Cardiac fibroblast (primary cell): ENCODE measurements around the gene CBX6.
A peak's percentile ranks its signal among the peaks of the same experiment; 100 is the strongest.

Source experiments
- DNase-seq, 2 donors: peaks; one replicate each; pipeline versions ENCODE4 v3.0.0 to v3.0.0-alpha.2; 2010; ENCODE audit warnings: low read depth in 2 of 2
- H3K4me3 ChIP-seq, 2 donors: replicated peaks in 1 of 2; 1 replicate in 1 of 2; 2 replicates in 1 of 2; pipeline ENCODE4 v1.5.1; 2011; ENCODE audit warnings: low read depth in 2 of 2, low read length in 2 of 2, mild to moderate bottlenecking in 2 of 2, moderate library complexity in 1 of 2
- TF ChIP-seq, protein P1 (sequence below): IDR thresholded peaks from one replicate; pipeline ENCODE4 v1.5.1; 2011; ENCODE audit warnings: low read depth, mild to moderate bottlenecking, low read length, inconsistent platforms

The CBX6 gene

DNA sequence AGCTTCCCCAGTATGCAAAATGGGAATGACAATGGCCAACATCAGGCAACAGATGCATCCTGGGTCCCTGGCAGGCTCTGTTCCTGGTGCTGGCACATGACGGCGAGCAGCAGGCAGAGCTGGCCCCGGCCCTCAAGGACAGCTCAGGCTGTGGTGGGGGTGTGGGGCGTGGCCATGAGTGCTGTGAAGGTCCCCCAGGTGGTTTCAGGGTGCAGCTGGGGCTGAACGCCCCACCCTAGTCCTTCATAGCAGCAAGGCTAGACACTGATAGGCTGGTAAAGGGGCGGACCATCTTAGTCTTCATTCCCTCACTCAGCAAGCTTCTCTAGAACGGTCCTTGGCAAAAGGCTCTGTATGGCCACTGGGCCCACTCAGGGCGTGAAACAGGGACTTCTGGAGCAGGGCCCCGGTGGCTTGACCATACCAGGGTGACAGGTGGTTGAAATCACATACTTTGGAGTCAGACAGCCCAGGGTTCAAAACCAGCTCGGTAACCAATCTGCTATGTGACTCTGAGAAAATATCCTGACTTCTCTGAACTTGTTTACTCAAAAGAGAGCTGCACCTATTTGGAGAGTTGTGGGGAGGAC lies 43.3 kb downstream of the CBX6 start:
- H3K4me3 ChIP-seq, result no peak overlapping the region
- TF ChIP-seq, protein P1, sequence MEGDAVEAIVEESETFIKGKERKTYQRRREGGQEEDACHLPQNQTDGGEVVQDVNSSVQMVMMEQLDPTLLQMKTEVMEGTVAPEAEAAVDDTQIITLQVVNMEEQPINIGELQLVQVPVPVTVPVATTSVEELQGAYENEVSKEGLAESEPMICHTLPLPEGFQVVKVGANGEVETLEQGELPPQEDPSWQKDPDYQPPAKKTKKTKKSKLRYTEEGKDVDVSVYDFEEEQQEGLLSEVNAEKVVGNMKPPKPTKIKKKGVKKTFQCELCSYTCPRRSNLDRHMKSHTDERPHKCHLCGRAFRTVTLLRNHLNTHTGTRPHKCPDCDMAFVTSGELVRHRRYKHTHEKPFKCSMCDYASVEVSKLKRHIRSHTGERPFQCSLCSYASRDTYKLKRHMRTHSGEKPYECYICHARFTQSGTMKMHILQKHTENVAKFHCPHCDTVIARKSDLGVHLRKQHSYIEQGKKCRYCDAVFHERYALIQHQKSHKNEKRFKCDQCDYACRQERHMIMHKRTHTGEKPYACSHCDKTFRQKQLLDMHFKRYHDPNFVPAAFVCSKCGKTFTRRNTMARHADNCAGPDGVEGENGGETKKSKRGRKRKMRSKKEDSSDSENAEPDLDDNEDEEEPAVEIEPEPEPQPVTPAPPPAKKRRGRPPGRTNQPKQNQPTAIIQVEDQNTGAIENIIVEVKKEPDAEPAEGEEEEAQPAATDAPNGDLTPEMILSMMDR, result no peak
- DNase-seq, result no peak

DNA sequence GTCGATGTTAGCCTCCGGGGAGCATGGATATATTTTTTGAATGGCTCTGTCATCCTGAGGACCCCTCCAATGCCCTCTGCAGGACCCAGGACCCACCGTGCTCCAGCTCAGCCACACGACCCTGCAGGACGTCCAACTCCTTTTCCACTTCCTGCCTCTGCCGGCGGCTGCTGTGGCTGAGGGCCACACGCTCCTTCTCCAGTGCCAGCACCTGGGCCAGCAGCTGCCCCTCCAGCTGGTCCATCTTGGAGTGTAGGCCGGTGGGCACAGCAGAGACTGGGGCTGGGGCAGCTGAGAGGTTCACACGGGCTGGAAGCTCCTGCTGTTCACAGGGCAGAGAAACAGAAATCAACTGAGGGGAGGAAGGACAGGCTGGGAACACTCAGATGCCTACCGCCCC lies 43.8 kb downstream of the CBX6 start:
- no peak for DNase-seq
- H3K4me3 ChIP-seq, result no peak overlapping the region
- TF ChIP-seq, protein P1, result no peak

DNA sequence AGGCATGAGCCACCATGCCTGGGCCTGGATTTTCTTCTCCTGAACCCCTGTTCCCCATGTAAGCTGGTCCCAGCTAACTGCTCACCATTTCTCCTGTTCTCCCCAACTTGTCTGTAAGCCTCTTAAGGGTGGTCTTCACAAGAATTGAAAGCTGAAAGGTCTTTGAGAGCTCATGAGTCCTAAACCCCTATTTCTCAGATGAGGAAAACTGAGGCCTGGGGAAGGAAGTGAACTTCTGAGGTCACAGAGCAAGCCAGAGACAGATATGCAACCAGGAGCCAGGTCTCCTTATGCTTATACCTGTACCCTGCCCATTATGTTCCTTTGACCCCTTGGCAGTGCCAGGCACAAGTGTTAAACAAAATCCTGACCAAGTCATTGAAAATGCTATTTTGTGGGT lies 44.5 kb downstream of the CBX6 start:
- DNase-seq, result no peak
- TF ChIP-seq, protein P1, result no peak
- no peak overlapping the region for H3K4me3 ChIP-seq

DNA sequence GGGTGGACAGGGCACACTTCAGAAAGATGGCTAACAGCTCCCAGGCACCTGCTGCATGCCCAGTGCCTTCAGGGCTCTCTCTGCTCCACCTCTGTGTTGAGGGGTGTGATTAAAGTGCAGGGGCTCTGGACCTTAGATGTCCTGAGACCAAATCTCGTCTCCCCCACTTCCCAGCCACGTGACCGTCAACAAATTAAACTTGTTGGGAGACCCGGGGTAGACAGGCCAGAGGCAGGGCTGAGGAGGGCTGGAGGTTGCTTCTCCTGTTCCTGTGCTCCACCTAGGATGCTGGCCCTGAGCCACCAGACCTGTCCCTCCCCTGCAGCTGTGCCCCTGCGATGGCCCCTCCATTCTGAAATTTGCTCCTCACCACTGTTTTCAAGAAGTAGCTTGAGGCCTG lies 45.2 kb downstream of the CBX6 start:
- TF ChIP-seq, protein P1, result no peak
- DNase-seq, result no peak
- H3K4me3 ChIP-seq, result no peak overlapping the region

DNA sequence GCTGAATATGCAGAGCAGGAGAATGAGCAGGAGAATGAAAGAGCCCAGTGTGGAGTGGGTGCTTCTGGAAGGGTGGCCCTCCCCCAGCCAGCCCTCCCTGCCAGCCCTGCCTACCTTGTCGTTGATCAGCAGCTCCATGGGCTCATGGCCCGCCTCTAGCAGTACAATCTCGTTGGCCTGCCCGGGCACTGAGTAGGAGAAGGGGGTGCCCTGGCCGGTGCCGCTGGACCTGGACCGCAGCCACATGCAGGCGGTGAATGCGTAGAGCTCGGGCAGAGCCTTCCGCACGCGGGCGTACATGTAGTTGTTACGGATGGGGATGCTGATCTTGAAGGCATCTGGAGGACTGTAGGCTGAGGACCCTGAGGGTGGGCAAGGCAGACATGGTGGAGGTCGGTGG lies 45.6 kb downstream of the CBX6 start:
- TF ChIP-seq, protein P1, result no peak
- DNase-seq, result no peak
- H3K4me3 ChIP-seq, result no peak overlapping the region

DNA sequence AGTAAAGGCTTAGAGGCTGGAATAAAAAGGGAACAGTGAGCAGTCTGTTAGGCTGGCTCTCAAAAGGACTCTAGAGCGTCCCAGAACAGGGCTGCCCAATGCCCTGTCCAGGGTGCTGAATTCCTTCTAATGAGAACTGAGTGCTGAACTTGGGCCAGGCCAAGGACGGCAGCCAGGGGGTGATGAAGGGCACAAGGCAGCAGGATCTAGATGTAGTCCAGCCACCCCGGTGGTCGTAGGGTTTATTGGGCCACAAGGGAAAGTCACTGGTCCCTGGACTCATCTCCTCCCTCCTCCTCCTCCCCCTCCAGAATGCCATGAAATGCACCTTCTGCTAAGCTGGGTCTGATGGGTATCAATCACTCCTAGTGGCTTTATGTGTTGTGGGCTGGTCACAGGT lies 47.4 kb downstream of the CBX6 start:
- DNase-seq, result peak; percentile 79 to 80
- TF ChIP-seq, protein P1, result peak; percentile 78
- H3K4me3 ChIP-seq, result no peak overlapping the region

DNA sequence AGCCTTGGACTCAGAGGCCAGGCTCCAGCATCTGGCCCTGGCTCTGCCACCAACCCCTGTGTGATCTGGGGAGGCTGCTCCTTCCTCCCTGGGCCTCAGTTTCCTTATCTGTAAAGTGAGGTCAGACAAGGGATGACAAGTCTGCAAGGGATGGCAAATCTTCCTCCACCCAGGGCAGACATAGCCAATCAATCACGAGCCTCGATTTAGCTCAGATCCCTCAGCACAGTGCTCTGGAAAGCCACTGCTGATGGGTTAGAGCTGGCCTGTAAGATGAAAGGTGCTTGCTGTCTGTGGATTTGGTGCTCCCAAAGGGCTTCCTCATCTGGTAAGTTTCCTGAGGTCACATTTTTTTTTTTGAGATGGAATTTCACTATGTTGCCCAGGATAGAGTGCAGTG lies 48.4 kb downstream of the CBX6 start:
- no peak overlapping the region for H3K4me3 ChIP-seq
- TF ChIP-seq, protein P1, result no peak
- no peak for DNase-seq
